ENCODE measurements around the gene CDK3.
A peak's percentile ranks its signal among the peaks of the same experiment; 100 is the strongest.
"Not testable (repeated sequence)": the region's sequence is repeated elsewhere in the genome, so short reads cannot be mapped to it uniquely, and the experiment has no call there.

The CDK3 gene

GRCh38 chr17:75970011-75970523, 30.6 kb upstream of the CDK3 start:
- intact Hi-C loops (cut with DNase I; ENCODE audit: low total_unique reads): no loop called here
- TF ChIP-seq CTCF (IDR thresholded peaks at IDR 0.05): no peak
- Histone ChIP-seq H3K4me3 (no peak overlapping the region), H3K27ac (no peak overlapping the region), H3K27me3 (no peaks in the 10 kb centered on the region), H3K9me3 (no peaks in the 10 kb centered on the region), H3K36me3 (peaks cover 0 to 47% (median 15%) of the 10 kb centered on the region in 3 donors), H3K4me1 (no peaks in the 10 kb centered on the region)
- no peak for DNase-seq

- peaks cover 0 to 47% (median 15%) of the 10 kb centered on the region in 3 donors for H3K36me3 ChIP-seq
- DNase-seq: no peak
- TF ChIP-seq CTCF (IDR thresholded peaks at IDR 0.05): no peak
These were observed 30.0 kb upstream of the CDK3 start for GRCh38 chr17:75970626-75971025.

GRCh38 chr17:75975187-75975586, 25.5 kb upstream of the CDK3 start:
- H3K9me3 ChIP-seq; H3K27me3 ChIP-seq; H3K4me3 ChIP-seq; intact Hi-C loops (cut with DNase I; ENCODE audit: low total_unique reads); DNase-seq; H3K27ac ChIP-seq: not testable (repeated sequence)
- Histone ChIP-seq H3K36me3 (peaks cover 0 to 32% (median 15%) of the 10 kb centered on the region in 3 donors), H3K4me1 (peaks cover 0 to 30% (median 23%) of the 10 kb centered on the region in 4 donors)

More at GRCh38 chr17:75970626-75971025, 30.0 kb upstream of the CDK3 start:
- no peaks in the 10 kb centered on the region for H3K9me3 ChIP-seq
- H3K4me1 ChIP-seq: peaks cover 0 to 2% (median 0%) of the 10 kb centered on the region in 4 donors
- H3K27ac ChIP-seq: no peak overlapping the region
- no peaks in the 10 kb centered on the region for H3K27me3 ChIP-seq
- H3K4me3 ChIP-seq: no peak overlapping the region
- intact Hi-C loops (cut with DNase I; ENCODE audit: low total_unique reads): no loop called here

GRCh38 chr17:75975757-75976174, 24.9 kb upstream of the CDK3 start:
- no peaks in the 10 kb centered on the region for H3K27me3 ChIP-seq
- intact Hi-C loops (cut with DNase I; ENCODE audit: low total_unique reads): no loop called here
- no peak overlapping the region for H3K4me3 ChIP-seq
- peaks cover 0 to 27% (median 13%) of the 10 kb centered on the region in 3 donors for H3K36me3 ChIP-seq
- no peak for DNase-seq
- no peak for TF ChIP-seq CTCF (IDR thresholded peaks at IDR 0.05)
- no peaks in the 10 kb centered on the region for H3K9me3 ChIP-seq
- H3K4me1 ChIP-seq: peaks cover 0 to 36% (median 27%) of the 10 kb centered on the region in 4 donors
- H3K27ac ChIP-seq: no peak overlapping the region

GRCh38 chr17:75976175-75976848, 24.3 kb upstream of the CDK3 start:
- H3K36me3 ChIP-seq: peaks cover 0 to 22% (median 8%) of the 10 kb centered on the region in 3 donors
- no peak overlapping the region for H3K27ac ChIP-seq
- intact Hi-C loops (cut with DNase I; ENCODE audit: low total_unique reads): no loop called here
- H3K4me1 ChIP-seq: peaks cover 0 to 37% (median 27%) of the 10 kb centered on the region in 4 donors
- H3K4me3 ChIP-seq: no peak overlapping the region
- no peak for TF ChIP-seq CTCF (IDR thresholded peaks at IDR 0.05)
- H3K27me3 ChIP-seq: no peaks in the 10 kb centered on the region
- H3K9me3 ChIP-seq: no peaks in the 10 kb centered on the region
- no peak for DNase-seq

- H3K4me1 ChIP-seq: peaks cover 0 to 37% (median 27%) of the 10 kb centered on the region in 4 donors
- no peaks in the 10 kb centered on the region for H3K27me3 ChIP-seq
- peak; percentile 98 to 99 for DNase-seq
- peak within 1 kb of the TSS; percentile 93 to 99 for H3K27ac ChIP-seq
- H3K9me3 ChIP-seq: no peaks in the 10 kb centered on the region
- TF ChIP-seq CTCF (IDR thresholded peaks at IDR 0.05): peak; percentile 28 to 29
- peak within 1 kb of the TSS; percentile 71 to 73 for H3K4me3 ChIP-seq
- no peaks in the 10 kb centered on the region for H3K36me3 ChIP-seq
- intact Hi-C loops (cut with DNase I; ENCODE audit: low total_unique reads): no loop called here
These were observed 21.5 kb upstream of the CDK3 start, which contains the start of the genes ACOX1 and TEN1 for GRCh38 chr17:75978938-75979704. Gene ACOX1, minus strand, starts transcription at chr17:75979166. Its CDS starts 93 bp downstream, at chr17:75979073. Gene TEN1, plus strand, starts transcription at chr17:75979240. Its CDS starts 6,953 bp downstream, at chr17:75986193.
